AG09319 (cell line): ENCODE data around the gene MAP3K20.

Experiments used
- DNase-seq: peaks from one replicate; pipeline ENCODE4 v3.0.0-alpha.2; 2010; ENCODE audit warnings: low read depth; ENCODE audit errors: extremely low read depth
- CTCF ChIP-seq: IDR thresholded peaks from 2 replicates; pipeline ENCODE4 v1.5.1; 2011; ENCODE audit warnings: low read depth, mild to moderate bottlenecking, inconsistent platforms, low read length, moderate library complexity

MAP3K20 gene

GRCh38 chr2:173101687-173102086 lies 26.0 kb downstream of the MAP3K20 start:
- TF ChIP-seq CTCF = no peak
- DNase-seq = no peak

GRCh38 chr2:173104156-173104555 lies 28.5 kb downstream of the MAP3K20 start:
- TF ChIP-seq CTCF = no peak
- DNase-seq = no peak

GRCh38 chr2:173106959-173107628 lies 31.4 kb downstream of the MAP3K20 start:
- no peak for DNase-seq
- TF ChIP-seq CTCF = no peak

- no peak for DNase-seq
- no peak for TF ChIP-seq CTCF
These were observed 32.0 kb downstream of the MAP3K20 start for GRCh38 chr2:173107629-173108022.

- DNase-seq = peak; percentile 42
These were observed 33.9 kb downstream of the MAP3K20 start for GRCh38 chr2:173109253-173110188.

GRCh38 chr2:173117678-173118077 lies 42.0 kb downstream of the MAP3K20 start:
- no peak for DNase-seq
- no peak for TF ChIP-seq CTCF

More at GRCh38 chr2:173109253-173110188, 33.9 kb downstream of the MAP3K20 start:
- no peak for TF ChIP-seq CTCF

- TF ChIP-seq CTCF = no peak
- no peak for DNase-seq
These were observed 42.7 kb downstream of the MAP3K20 start for GRCh38 chr2:173118395-173118794.
